Stimulated activated CD4-positive, alpha-beta T cell treated with anti-CD3 and anti-CD28 coated beads, Interleukin-2, amount 100 ng/mL, for 48 hours (primary cell): Measurements from ENCODE around the gene SLC45A3.
"Not testable (repeated sequence)": the region's sequence is repeated elsewhere in the genome, so short reads cannot be mapped to it uniquely, and the experiment has no call there.

ENCODE experiments used
- DNase-seq, 2 donors: peaks; one replicate each; pipeline ENCODE4 v3.0.0-alpha.2; 2020

Gene SLC45A3, protein sequence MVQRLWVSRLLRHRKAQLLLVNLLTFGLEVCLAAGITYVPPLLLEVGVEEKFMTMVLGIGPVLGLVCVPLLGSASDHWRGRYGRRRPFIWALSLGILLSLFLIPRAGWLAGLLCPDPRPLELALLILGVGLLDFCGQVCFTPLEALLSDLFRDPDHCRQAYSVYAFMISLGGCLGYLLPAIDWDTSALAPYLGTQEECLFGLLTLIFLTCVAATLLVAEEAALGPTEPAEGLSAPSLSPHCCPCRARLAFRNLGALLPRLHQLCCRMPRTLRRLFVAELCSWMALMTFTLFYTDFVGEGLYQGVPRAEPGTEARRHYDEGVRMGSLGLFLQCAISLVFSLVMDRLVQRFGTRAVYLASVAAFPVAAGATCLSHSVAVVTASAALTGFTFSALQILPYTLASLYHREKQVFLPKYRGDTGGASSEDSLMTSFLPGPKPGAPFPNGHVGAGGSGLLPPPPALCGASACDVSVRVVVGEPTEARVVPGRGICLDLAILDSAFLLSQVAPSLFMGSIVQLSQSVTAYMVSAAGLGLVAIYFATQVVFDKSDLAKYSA

GRCh38 chr1:205680073-205680851, at the start of gene SLC45A3:
Gene SLC45A3 (minus strand): TSS chr1:205680509. CDS start chr1:205664656, 15,853 bp downstream.
- peak; percentile 10 to 16 for DNase-seq

DNA sequence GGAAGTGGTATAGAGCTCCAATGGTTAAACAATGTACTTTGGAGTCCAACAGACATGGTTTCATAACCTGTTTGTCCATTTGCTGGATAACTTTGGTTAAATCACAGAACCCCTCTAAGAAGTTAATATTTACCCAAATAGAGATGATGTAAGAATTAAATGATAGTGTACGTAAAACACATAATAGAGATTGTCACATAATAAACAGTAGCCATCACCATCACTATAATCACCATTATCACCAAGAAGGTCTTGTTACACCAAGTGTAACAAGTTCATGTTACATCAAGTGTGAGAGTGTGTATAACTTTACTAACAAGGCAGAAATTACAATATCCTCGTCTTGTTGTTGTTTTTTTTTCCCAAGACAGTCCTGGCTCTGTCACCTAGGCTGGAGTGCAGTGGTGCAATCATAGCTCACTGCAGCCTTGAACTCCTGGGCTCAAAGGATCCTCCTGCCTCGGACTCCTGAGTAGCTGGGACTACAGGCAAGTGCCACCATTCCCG, 46.4 kb upstream of the SLC45A3 start:
- no peak for DNase-seq

- no peak for DNase-seq
Measured at GRCh38 chr1:205725514-205725913, 45.2 kb upstream of the SLC45A3 start.

GRCh38 chr1:205720740-205721139, 40.4 kb upstream of the SLC45A3 start:
- DNase-seq = not testable (repeated sequence)

GRCh38 chr1:205719762-205720161, 39.5 kb upstream of the SLC45A3 start:
- DNase-seq = no peak

GRCh38 chr1:205719015-205719414, 38.7 kb upstream of the SLC45A3 start:
- DNase-seq = no peak

DNA sequence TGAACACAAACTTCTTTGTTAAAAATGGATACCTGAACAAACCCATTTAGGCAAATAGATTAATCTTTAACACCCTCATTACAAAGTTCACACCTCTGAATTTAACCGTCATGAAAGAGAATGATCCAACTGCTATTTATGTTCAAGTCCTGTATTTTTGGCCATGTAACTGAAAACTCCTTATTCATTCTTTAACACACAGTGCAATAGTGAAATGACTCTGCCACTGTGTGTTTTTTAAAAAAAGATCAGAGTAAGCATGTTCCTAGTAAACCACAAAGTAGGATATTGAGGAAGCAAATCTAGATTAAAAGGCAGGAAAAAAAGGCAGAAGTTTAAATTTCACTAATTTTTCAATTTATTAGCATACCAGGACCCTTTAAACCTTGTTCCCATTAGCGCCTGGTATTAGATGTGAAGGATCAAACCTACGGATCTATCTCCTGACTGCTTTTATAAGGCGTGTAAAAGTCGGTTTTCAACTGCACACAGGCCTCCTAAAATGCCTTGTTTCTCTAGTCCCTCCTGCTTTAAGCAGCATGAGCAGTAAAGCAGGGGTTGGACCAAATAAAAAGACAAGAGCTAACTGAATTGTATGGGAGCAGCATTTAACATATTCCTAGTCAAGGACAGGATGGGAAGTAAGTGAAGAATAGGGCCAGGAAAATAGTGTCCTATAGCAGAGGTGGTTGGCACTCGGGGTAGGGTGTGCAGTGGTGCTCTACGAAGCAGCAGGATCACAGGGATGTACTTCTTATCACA, 36.2 kb upstream of the SLC45A3 start:
- DNase-seq = no peak

DNA sequence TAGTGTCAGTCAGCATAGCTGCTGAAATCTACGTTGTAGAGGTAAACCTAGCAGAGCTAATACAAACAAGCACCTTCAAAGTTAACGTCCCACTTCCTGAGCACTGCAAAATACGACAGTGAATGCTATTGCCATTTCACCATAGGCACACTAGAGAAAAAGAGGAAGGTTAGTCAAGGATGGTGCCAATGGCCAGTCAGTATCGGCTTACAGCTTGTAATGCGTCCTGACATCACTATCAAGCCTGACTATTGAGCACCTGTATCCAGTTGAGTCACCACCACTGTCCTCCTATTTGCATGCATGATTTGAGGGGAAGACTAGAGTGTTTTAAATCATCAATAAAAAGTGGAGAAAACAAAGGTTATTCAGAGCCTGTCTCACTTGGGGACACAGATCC, 35.3 kb upstream of the SLC45A3 start:
- no peak for DNase-seq

DNA sequence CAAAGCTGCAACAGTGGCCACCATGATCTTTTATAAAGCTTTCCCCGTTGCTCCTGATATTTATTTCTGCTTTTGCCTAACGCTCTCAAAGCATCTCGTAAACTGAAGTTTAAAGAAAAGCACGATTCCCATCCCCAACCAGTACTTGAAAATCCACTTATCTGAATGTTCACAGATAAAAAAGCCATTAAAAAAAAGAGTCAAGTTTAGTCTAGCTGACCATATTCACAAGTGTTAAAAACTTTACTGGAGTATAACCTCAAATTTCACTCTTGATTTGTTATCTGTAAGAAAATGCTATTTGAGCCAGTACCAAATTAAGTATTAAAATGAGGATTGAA, 34.6 kb upstream of the SLC45A3 start:
- DNase-seq = no peak

DNA sequence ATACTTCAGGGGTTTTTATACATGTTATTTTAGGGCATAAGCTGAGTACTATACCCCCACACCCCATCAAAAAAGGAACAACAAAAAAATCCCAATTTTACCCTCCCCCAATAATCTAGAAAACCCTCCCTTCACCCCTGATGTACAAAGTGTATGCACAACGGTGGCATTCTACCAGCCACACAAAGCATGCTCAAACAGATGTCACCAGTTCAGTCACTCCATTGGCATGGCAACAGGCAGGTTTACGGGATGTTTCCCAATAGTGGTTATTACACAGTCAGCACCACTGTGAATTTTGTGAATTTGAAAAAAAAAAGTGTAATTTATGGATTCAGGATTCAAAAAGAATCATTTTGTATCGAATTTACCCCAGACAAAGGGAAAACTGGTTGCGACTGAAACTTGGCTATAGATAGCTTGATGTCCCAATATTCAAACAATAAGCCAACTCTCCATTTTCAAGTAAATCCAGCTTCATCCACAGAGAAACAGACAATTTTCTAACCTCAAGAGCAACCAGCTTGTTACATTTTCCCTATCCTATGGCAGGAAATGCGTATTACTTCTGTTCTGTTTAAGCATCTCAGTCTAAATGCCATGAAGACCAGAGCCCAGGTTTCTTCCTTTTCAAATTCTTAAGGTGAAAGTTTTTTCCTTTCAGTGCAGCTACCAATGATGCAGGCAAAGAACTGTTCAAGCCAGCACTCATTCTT, 34.0 kb upstream of the SLC45A3 start:
- DNase-seq = no peak

DNA sequence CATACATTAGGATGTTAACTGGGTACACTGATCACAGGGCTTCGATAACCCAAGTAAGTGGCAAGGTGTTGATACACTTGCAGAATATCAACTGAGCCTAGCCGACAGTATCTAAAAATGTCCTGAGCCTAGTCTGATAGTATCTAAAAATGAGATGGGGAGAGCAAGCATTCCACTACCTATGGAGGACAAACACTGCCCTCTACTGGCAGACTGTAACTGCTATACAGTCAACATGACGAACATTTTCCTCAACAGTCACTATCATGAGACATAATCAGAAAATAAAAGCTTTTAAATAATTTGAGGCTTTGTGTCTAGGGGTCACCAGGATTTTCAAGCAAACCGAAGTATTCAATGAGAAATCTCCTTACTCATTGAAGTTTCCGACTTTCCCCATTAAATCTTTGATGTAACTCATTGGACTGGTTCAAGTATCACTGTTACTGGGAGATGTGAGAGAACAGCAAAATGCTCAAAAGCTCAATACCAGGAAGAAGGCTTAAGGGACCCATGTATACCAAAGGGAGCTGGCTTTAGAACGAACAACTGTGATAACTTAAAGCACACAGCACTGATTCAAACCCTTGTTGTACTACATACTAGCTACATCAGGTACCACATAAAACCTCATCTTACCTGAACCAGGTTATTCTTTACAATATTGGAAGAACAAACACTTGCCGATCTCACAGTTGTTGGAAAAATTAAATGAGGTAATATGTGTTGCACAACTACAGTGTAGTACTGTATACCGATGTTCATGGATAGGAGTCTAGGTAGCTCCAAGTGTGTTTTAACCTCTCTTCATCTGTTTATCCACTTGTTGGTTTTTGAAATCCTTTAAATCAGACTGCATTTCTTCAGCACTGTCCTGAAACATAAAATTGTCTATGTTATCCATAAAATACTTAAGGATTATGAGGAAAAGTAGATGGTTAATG, 31.1 kb upstream of the SLC45A3 start:
- DNase-seq = peak; percentile 60 to 68

- no peak for DNase-seq
Measured at GRCh38 chr1:205710201-205711062, 30.1 kb upstream of the SLC45A3 start.

DNA sequence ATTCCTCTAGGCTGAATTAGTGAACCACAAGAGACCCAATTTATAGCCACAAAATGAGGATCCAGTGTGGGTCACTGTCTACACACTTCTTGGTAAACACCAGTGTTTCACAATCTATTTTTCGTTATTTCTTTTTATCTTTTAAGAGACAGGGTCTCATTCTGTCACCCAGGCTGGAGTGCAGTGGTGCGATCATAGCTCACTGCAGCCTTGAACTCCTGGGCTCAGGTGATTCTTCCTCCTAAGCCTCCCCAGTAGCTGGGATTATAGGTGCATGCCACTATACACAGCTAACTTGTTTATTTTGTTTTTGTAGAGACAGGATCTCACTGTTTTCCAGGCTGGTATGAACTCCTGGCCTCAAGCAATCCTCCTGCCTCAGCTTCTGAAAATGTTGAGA, 29.3 kb upstream of the SLC45A3 start:
- no peak for DNase-seq

GRCh38 chr1:205709059-205709398, 28.7 kb upstream of the SLC45A3 start:
- no peak for DNase-seq

DNA sequence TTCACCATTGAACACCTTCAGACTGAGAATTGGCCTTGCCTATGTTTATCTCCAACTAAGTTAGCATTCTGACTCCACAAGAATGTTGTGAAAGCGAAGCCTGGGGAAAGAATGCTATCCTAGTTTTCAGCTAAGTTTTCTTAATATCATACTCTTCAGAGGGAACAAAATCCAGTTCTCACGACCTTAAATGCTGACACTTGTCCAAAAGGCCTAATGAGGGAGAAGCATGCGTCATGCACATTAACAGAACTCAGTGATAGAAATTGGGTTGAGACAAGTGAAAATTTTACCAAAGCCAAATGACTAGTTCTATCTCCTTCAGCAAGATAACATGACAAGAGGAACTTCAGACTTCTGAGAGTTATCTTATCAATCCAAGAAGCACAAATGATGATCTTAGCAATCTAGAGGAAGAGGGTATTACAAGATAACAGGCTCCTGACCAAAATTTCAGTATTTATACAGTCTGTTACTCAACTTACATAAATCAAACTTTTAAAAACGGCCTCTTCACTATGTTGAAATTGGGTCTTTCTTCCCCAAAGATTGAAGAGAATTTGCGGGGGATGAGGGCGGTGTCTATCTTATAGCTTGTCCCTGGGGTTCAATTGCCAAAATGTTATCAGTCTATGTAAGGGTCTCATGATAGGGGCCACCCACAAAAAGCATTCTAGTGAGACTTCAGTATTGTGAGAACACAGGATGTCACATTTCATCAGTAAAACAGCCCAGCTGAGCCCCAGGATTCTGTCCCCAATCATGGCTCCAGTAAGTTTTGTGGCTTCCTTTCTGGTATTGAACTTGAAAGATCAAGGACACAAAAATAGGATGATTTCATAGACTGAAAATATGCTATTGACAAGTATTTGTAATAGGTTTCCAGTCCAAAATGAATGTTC, 26.5 kb upstream of the SLC45A3 start:
- DNase-seq = no peak

DNA sequence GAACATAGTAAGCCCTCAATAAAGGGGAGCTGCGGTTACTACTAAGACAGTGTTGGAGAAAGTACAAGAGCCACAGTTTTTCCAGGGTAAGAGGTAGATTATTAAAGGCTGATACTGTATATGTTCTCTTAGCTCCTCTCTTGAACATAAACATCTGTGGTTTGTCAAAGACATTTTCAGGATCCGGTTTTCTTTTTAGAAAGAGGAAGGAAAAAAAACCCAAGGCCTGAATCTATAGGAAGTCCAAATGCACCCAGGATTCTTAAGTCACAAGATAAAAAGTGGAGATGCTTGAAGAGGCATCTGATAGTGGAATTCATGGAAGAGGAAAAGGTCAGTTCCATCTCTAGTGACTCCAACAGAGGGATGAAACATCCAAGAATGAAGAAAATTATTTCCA, 24.6 kb upstream of the SLC45A3 start:
- DNase-seq = no peak

DNA sequence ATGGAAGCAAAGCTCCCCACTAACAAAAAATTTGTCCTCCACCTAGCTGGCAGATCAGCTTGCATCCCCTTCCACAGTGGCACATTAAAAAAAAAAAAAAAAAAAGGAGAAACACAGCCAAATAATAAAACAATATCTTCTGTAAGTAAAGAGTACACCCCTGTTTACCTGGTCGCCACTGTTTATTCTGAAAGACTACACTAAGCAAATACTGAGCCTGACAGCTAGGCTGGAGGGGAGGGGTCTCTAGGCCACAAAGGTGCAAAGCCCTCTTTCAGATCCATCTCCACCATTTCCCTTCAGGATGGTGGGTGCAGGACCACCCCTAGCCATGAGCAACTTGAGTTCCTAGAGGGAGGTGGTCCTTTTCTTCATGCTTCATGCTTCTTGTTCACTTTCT, 22.8 kb upstream of the SLC45A3 start:
- DNase-seq = no peak

DNA sequence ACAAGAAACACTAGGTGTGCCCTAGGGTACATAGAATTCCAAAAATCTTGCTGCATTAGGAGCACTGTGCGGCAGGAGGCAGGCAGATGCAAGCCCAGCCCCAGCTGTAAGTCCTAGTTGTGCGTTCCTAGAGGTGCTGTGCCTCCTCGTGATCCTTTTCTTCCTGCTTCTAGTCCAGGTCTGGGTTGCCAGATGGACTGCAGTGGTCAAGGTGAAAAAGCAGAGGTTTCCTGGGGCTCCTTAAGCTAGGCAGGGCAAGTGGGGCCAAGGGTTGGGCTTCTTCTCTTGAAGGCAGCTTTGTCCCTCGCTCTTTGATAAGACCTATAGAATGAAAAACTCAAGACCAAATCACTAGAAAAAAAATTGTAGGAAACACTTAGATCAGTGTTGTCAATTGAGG, 21.6 kb upstream of the SLC45A3 start:
- no peak for DNase-seq

DNA sequence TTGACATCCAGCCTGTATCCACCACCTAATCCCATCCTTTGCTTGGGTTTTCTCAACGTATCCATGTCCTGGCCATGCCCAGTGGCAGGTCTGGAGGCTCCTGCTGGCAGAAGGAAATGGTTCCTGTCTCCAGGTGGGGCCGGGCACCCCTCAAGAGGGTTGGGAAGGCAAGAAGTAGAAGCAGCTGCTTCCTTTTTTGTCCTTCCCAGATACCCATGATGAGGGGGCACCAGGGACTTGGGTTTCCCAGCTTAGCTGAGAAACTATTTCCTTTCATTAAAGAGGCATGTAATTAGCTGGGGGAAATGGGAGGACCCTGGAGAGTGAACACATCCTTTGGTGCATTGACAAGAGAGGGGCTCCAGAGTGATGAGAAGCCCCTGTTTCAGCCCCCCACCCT, 21.1 kb upstream of the SLC45A3 start:
- no peak for DNase-seq
